Embryonic facial prominence (tissue), 1 donor: ENCODE results near the gene PADI2.

ENCODE experiments used
- DNase-seq: peaks from one replicate; pipeline ENCODE4 v3.0.0-alpha.2; 2016; ENCODE audit errors: extremely low spot score

The PADI2 gene

GRCh38 chr1:17140279-17140678 lies 21.0 kb upstream of the PADI2 start:
- DNase-seq = no peak

- DNase-seq = no peak
Measured at GRCh38 chr1:17139637-17140036, 20.4 kb upstream of the PADI2 start.

- no peak for DNase-seq
Measured at GRCh38 chr1:17137441-17137840, 18.2 kb upstream of the PADI2 start.

- no peak for DNase-seq
Measured at GRCh38 chr1:17136936-17137335, 17.7 kb upstream of the PADI2 start.

- DNase-seq = no peak
Measured at GRCh38 chr1:17136145-17136544, 16.9 kb upstream of the PADI2 start.

- DNase-seq = no peak
Measured at GRCh38 chr1:17135530-17135929, 16.3 kb upstream of the PADI2 start.

- no peak for DNase-seq
Measured at GRCh38 chr1:17134724-17135123, 15.5 kb upstream of the PADI2 start.

- no peak for DNase-seq
Measured at GRCh38 chr1:17134034-17134433, 14.8 kb upstream of the PADI2 start.

- DNase-seq = no peak
Measured at GRCh38 chr1:17130138-17130635, 10.9 kb upstream of the PADI2 start.

- DNase-seq = no peak
Measured at GRCh38 chr1:17128361-17128760, 9.1 kb upstream of the PADI2 start.

GRCh38 chr1:17125756-17126237 lies 6.5 kb upstream of the PADI2 start:
- peak; percentile 66 for DNase-seq

GRCh38 chr1:17123196-17124045 lies 4.2 kb upstream of the PADI2 start:
- no peak for DNase-seq

- DNase-seq = no peak
Measured at GRCh38 chr1:17122521-17123164, 3.4 kb upstream of the PADI2 start.

GRCh38 chr1:17121881-17122280 lies 2.6 kb upstream of the PADI2 start:
- DNase-seq = no peak

GRCh38 chr1:17120962-17121837 lies 1.9 kb upstream of the PADI2 start:
- DNase-seq = no peak

- no peak for DNase-seq
Measured at GRCh38 chr1:17120481-17120877, 1.2 kb upstream of the PADI2 start.

GRCh38 chr1:17119773-17120480 lies 676 bp upstream of the PADI2 start:
- DNase-seq = no peak

- DNase-seq = no peak
Measured at GRCh38 chr1:17118706-17119075, 560 bp downstream of the PADI2 start.

- no peak for DNase-seq
Measured at GRCh38 chr1:17118268-17118667, 983 bp downstream of the PADI2 start.

- no peak for DNase-seq
Measured at GRCh38 chr1:17117451-17118265, 1.6 kb downstream of the PADI2 start.

GRCh38 chr1:17116643-17117042 lies 2.6 kb downstream of the PADI2 start:
- no peak for DNase-seq
